ENCODE data around the gene OLFM2.

The OLFM2 gene

DNA sequence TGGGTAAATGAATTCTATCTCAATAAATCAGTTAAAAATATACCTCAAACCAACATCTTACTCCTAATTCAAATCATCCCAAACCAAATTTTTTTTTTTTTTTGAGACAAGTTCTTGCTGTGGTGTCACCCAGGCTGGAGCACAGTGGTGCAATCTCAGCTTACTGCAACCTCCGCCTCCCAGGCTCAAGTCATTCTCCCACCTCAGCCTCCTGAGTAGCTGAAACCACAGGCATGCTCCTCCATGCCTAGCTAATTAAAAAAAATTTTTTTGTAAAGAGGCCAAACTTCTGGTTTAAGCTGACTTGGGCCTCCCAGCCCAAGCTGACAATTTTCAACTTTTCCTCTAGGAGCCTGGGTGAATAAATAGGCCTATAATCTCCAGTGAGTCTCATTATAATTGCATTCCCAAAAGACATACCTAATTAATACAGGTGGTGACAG is 22.1 kb upstream of the OLFM2 start:
- H3K4me1 ChIP-seq (ENCODE audit: insufficient read depth, low read length, poor library complexity, severe bottlenecking), result no peaks in the 10 kb centered on the region
- H3K4me3 ChIP-seq (ENCODE audit: low read length, poor library complexity, severe bottlenecking), result no peak overlapping the region
- no peaks in the 10 kb centered on the region for H3K27me3 ChIP-seq (ENCODE audit: insufficient read depth, low read length, poor library complexity, severe bottlenecking)
- H3K9me3 ChIP-seq (ENCODE audit: insufficient read depth, low read depth, low read length), result no peaks in the 10 kb centered on the region
- no peak overlapping the region for H2AFZ ChIP-seq (ENCODE audit: low read length)
- H3K9me2 ChIP-seq (replicated peaks; ENCODE audit: low read depth, low read length), result no peaks in the 10 kb centered on the region
- no peaks in the 10 kb centered on the region for H3F3A ChIP-seq (ENCODE audit: low read depth)
- H3K4me2 ChIP-seq (ENCODE audit: low read depth, low read length, poor library complexity, severe bottlenecking), result no peak overlapping the region
- TF ChIP-seq EZH2phosphoT487 (IDR thresholded peaks at IDR 0.05; ENCODE audit: borderline replicate concordance), result no peak
- TF ChIP-seq, protein P1, sequence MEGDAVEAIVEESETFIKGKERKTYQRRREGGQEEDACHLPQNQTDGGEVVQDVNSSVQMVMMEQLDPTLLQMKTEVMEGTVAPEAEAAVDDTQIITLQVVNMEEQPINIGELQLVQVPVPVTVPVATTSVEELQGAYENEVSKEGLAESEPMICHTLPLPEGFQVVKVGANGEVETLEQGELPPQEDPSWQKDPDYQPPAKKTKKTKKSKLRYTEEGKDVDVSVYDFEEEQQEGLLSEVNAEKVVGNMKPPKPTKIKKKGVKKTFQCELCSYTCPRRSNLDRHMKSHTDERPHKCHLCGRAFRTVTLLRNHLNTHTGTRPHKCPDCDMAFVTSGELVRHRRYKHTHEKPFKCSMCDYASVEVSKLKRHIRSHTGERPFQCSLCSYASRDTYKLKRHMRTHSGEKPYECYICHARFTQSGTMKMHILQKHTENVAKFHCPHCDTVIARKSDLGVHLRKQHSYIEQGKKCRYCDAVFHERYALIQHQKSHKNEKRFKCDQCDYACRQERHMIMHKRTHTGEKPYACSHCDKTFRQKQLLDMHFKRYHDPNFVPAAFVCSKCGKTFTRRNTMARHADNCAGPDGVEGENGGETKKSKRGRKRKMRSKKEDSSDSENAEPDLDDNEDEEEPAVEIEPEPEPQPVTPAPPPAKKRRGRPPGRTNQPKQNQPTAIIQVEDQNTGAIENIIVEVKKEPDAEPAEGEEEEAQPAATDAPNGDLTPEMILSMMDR (conservative IDR thresholded peaks at IDR 0.05; ENCODE audit: low read length), result no peak
- H3K9ac ChIP-seq (ENCODE audit: low read depth, low read length, poor library complexity, severe bottlenecking), result no peak overlapping the region
- H3K79me2 ChIP-seq (ENCODE audit: insufficient read depth, low read length), result no peaks in the 10 kb centered on the region
- no peaks in the 10 kb centered on the region for H4K20me1 ChIP-seq (ENCODE audit: insufficient read depth, low read length, poor library complexity, severe bottlenecking)
- no peaks in the 10 kb centered on the region for H3K36me3 ChIP-seq (ENCODE audit: insufficient read depth, low read length)

DNA sequence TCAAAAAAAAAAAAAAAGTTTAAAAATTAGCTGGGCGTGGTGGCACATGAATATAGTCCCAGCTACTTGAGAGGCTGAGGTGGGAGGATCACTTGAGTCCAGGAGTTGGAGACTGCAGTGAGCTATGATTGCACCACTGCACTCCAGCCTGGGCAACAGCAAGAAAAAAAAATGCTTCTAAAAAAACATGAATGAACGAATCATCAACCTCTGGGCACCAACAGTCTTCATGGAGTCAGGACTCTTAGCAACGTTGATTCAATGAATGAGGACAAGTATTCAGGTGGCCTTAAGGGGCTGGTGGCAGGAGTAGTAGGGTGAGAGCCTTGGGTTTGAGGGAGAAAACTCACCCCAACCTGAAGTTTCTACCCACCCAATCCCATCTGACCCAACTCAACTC is 20.6 kb upstream of the OLFM2 start:
- Histone ChIP-seq H3K4me2 (ENCODE audit: low read depth, low read length, poor library complexity, severe bottlenecking) (no peak overlapping the region), H3K79me2 (ENCODE audit: insufficient read depth, low read length) (no peaks in the 10 kb centered on the region), H3K9me2 (replicated peaks; ENCODE audit: low read depth, low read length) (no peaks in the 10 kb centered on the region), H3K27me3 (ENCODE audit: insufficient read depth, low read length, poor library complexity, severe bottlenecking) (no peaks in the 10 kb centered on the region), H3K4me3 (ENCODE audit: low read length, poor library complexity, severe bottlenecking) (no peak overlapping the region), H3K4me1 (ENCODE audit: insufficient read depth, low read length, poor library complexity, severe bottlenecking) (no peaks in the 10 kb centered on the region), H3K9me3 (ENCODE audit: insufficient read depth, low read depth, low read length) (no peaks in the 10 kb centered on the region), H3F3A (ENCODE audit: low read depth) (no peaks in the 10 kb centered on the region), H2AFZ (ENCODE audit: low read length) (no peak overlapping the region), H4K20me1 (ENCODE audit: insufficient read depth, low read length, poor library complexity, severe bottlenecking) (no peaks in the 10 kb centered on the region), H3K36me3 (ENCODE audit: insufficient read depth, low read length) (no peaks in the 10 kb centered on the region), H3K9ac (ENCODE audit: low read depth, low read length, poor library complexity, severe bottlenecking) (no peak overlapping the region)
- TF ChIP-seq, protein P1 (conservative IDR thresholded peaks at IDR 0.05; ENCODE audit: low read length), result no peak
- no peak for TF ChIP-seq EZH2phosphoT487 (IDR thresholded peaks at IDR 0.05; ENCODE audit: borderline replicate concordance)

DNA sequence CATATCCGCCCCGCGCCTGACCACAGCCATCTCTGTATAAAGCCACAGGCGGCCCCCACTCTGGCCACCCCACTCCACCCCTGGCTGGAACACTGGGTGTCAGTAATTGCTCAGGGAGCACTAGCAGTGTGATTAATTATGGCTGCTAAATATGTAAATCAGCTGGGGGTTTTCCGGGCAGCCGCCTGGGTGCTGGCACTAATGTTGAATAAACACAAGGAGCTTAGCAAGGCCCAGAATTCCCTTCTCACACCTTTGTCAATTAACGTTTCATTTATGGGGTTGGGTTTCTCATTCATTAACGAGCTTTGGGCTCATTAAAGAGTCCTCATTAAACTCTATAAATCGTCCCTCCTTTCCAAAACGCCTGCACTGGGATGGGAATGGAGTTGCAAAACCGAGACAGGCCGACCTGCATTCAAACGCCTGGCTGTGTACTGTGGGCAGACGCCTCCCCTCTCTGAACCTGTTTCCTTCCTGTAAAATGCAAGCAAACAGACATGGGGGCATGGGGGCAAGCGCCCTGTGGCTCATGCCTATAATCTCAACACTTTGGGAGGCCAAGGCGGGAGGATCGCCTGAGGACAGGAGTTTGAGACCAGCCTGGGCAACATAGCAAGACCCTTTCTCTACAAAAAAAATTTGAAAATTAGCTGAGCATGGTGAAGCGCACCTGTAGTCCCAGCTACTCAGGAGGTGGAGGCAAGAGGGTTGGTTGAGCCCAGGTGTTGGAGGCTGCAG is 17.7 kb upstream of the OLFM2 start:
- Histone ChIP-seq H3K4me3 (ENCODE audit: low read length, poor library complexity, severe bottlenecking) (no peak overlapping the region), H3K27me3 (ENCODE audit: insufficient read depth, low read length, poor library complexity, severe bottlenecking) (no peaks in the 10 kb centered on the region), H3K9me2 (replicated peaks; ENCODE audit: low read depth, low read length) (no peaks in the 10 kb centered on the region), H2AFZ (ENCODE audit: low read length) (no peak overlapping the region), H3K4me1 (ENCODE audit: insufficient read depth, low read length, poor library complexity, severe bottlenecking) (no peaks in the 10 kb centered on the region), H3K79me2 (ENCODE audit: insufficient read depth, low read length) (no peaks in the 10 kb centered on the region), H3K36me3 (ENCODE audit: insufficient read depth, low read length) (no peaks in the 10 kb centered on the region), H3K9me3 (ENCODE audit: insufficient read depth, low read depth, low read length) (no peaks in the 10 kb centered on the region), H3K9ac (ENCODE audit: low read depth, low read length, poor library complexity, severe bottlenecking) (no peak overlapping the region), H3F3A (ENCODE audit: low read depth) (no peaks in the 10 kb centered on the region), H3K4me2 (ENCODE audit: low read depth, low read length, poor library complexity, severe bottlenecking) (no peak overlapping the region), H4K20me1 (ENCODE audit: insufficient read depth, low read length, poor library complexity, severe bottlenecking) (no peaks in the 10 kb centered on the region)
- TF ChIP-seq, protein P1 (conservative IDR thresholded peaks at IDR 0.05; ENCODE audit: low read length), result no peak
- TF ChIP-seq EZH2phosphoT487 (IDR thresholded peaks at IDR 0.05; ENCODE audit: borderline replicate concordance), result no peak

All from Loucy (cell line).